T-cell (primary cell): ENCODE data around the gene CASK. TPM values are rescaled to one million over a fixed set of nuclear protein-coding genes. Genes with fewer than 3 reads are reported as not detected.

Experiments
- ATAC-seq, 4 experiments: fragments of 200-7000 bp in 3 of 4; fragments of 150-1000 bp in 1 of 4; cut with Tn5 transposase; replicated peaks in 1 of 4; 1 replicate in 3 of 4; 2 replicates in 1 of 4; pipeline ENCODE4 v1.10.0; 2021; ENCODE audit warnings: moderate library complexity in 3 of 4, mild to moderate bottlenecking in 2 of 4, moderate number of reproducible peaks in 1 of 4
- CTCF ChIA-PET, 2 donors: fragments of 300-600 bp; sonication (Branson Sonifier 250); formaldehyde crosslinking; loops; one replicate each; lab custom pipeline; 2022; ENCODE audit warnings: antibody characterized with exemption in 2 of 2; lab: Charles Lee
- POLR2A ChIA-PET, 2 donors: fragments of 300-600 bp; sonication (Branson Sonifier 250); formaldehyde crosslinking; loops; one replicate each; lab custom pipeline; 2022; ENCODE audit warnings: antibody characterized with exemption in 2 of 2; lab: Charles Lee
- DNase-seq, 35 experiments: peaks; one replicate each; pipeline versions ENCODE4 v3.0.0 to v3.0.0-alpha.2; 2013 to 2023
- H3K27ac ChIP-seq: one replicate; pipeline ENCODE4 v1.5.1; 2013; ENCODE audit warnings: low read length
- H3K27me3 ChIP-seq, 2 experiments: replicated peaks in 1 of 2; 1 replicate in 1 of 2; 2 replicates in 1 of 2; pipeline versions ENCODE4 v1.6.1 to v1.7.0; 2013; ENCODE audit warnings: low read length in 1 of 2, mixed read lengths in 1 of 2; ENCODE audit not compliant: control insufficient read depth in 2 of 2, insufficient read depth in 2 of 2; ENCODE audit errors: extremely low read depth in 1 of 2
- H3K36me3 ChIP-seq, 2 donors: 1 replicate in 1 of 2; 2 replicates in 1 of 2; pipeline versions ENCODE4 v1.6.1 to v1.7.0; 2013; ENCODE audit warnings: low read length in 1 of 2; ENCODE audit not compliant: control insufficient read depth in 2 of 2, insufficient read depth in 1 of 2; ENCODE audit errors: extremely low read depth in 1 of 2
- H3K4me1 ChIP-seq, 2 experiments: 1 replicate in 1 of 2; 2 replicates in 1 of 2; pipeline versions ENCODE4 v1.6.1 to v1.7.0; 2013; ENCODE audit warnings: low read length in 2 of 2, mixed read lengths in 1 of 2; ENCODE audit not compliant: insufficient read depth in 2 of 2, control insufficient read depth in 1 of 2; ENCODE audit errors: extremely low read depth in 1 of 2
- H3K4me3 ChIP-seq, 2 donors: 1 replicate in 1 of 2; 2 replicates in 1 of 2; pipeline versions ENCODE4 v1.5.1 to v1.7.0; 2013; ENCODE audit warnings: mild to moderate bottlenecking in 2 of 2, low read length in 1 of 2, moderate library complexity in 1 of 2; ENCODE audit not compliant: control insufficient read depth in 1 of 2; ENCODE audit errors: extremely low read depth in 1 of 2
- H3K9me3 ChIP-seq: 2 replicates; pipeline ENCODE4 v1.7.0; 2013
- H3K27ac Mint-ChIP-seq, 2 donors: one replicate each; pipeline ENCODE4 v1.8.0; 2020 to 2021; ENCODE audit warnings: mild to moderate bottlenecking in 2 of 2, mixed read lengths in 2 of 2
- H3K27me3 Mint-ChIP-seq, 2 donors: one replicate each; pipeline ENCODE4 v1.8.0; 2021 to 2022; ENCODE audit warnings: mixed read lengths in 2 of 2
- H3K36me3 Mint-ChIP-seq: one replicate; pipeline ENCODE4 v1.8.0; 2021; ENCODE audit warnings: mixed read lengths
- H3K4me1 Mint-ChIP-seq, 3 donors: one replicate each; pipeline ENCODE4 v1.8.0; 2020 to 2022; ENCODE audit warnings: mixed read lengths in 3 of 3, mild to moderate bottlenecking in 1 of 3
- H3K4me3 Mint-ChIP-seq, 3 donors: one replicate each; pipeline ENCODE4 v1.8.0; 2020 to 2022; ENCODE audit warnings: mild to moderate bottlenecking in 3 of 3, mixed read lengths in 3 of 3, moderate library complexity in 3 of 3
- H3K9me3 Mint-ChIP-seq, 3 donors: one replicate each; pipeline ENCODE4 v1.8.0; 2020 to 2022; ENCODE audit warnings: mixed read lengths in 3 of 3
- WGBS: methylation state at CpG from one replicate; pipeline ENCODE4 v1.1.5; 2013; ENCODE audit warnings: missing lambda C conversion rate; ENCODE audit not compliant: insufficient coverage; 5-methylcytosine and 5-hydroxymethylcytosine counted together
- total RNA-seq, 35 experiments: library from RNA in 6 of 35; stranded (reverse) in 6 of 35; fragments of 120-200 nt in 1 of 35; gene quantifications; one replicate each; pipeline versions ENCODE4 v1.2.1 to v1.2.4 and lab custom pipeline; 2013 to 2026

CASK gene
- total RNA-seq, 5 donors from 2014 or later (not counting 1 experiment from before 2014, with no cell fraction given): 52.6 to 81.6 (median 67.5) TPM

GRCh38 chrX:41737065-41737464 lies 186.3 kb downstream of the CASK start:
- POLR2A ChIA-PET: interaction anchor here in 1 of 2 donors (0.9 kb wide), 1 partner anchor 156 kb away, joined by 4 read pairs; no protein-coding TSS in a partner anchor

GRCh38 chrX:41734530-41734929 lies 188.8 kb downstream of the CASK start:
- Histone ChIP-seq H3K9me3 (no peaks in the 10 kb centered on the region), H3K4me1 (peaks cover 6 to 10% of the 10 kb centered on the region in 2 experiments), H3K27me3 (no peaks in the 10 kb centered on the region), H3K27ac (no peak overlapping the region), H3K4me3 (no peak overlapping the region), H3K36me3 (no peaks in the 10 kb centered on the region)
- CTCF ChIA-PET: no interaction called here
- POLR2A ChIA-PET: no interaction called here
- Mint-ChIP-seq H3K4me3 (no peak overlapping the region), H3K27me3 (peaks cover 0 to 8% of the 10 kb centered on the region in 2 donors), H3K27ac (peak overlapping the region; percentile 9 to 74), H3K9me3 (no peaks in the 10 kb centered on the region), H3K36me3 (peaks cover 5% of the 10 kb centered on the region), H3K4me1 (peaks cover 5 to 26% (median 12%) of the 10 kb centered on the region in 3 donors)
- ATAC-seq: peak in 1 of 4 experiments; percentile 32
- WGBS: no CpG with 5 or more reads among the region's 1 CpG
- peak in 1 of 35 experiments; percentile 29 for DNase-seq

More at GRCh38 chrX:41737065-41737464, 186.3 kb downstream of the CASK start:
- Histone ChIP-seq H3K36me3 (no peaks in the 10 kb centered on the region), H3K9me3 (no peaks in the 10 kb centered on the region), H3K27ac (no peak overlapping the region), H3K4me3 (no peak overlapping the region), H3K27me3 (no peaks in the 10 kb centered on the region), H3K4me1 (peaks cover 6 to 10% of the 10 kb centered on the region in 2 experiments)
- Mint-ChIP-seq H3K9me3 (no peaks in the 10 kb centered on the region), H3K27me3 (peaks cover 0 to 8% of the 10 kb centered on the region in 2 donors), H3K4me1 (peaks cover 5 to 31% (median 10%) of the 10 kb centered on the region in 3 donors), H3K36me3 (peaks cover 6% of the 10 kb centered on the region), H3K27ac (peak overlapping the region in 1 of 2 donors; percentile 51), H3K4me3 (no peak overlapping the region)
- CTCF ChIA-PET: no interaction called here
- peak in 2 of 4 experiments; percentile 54 to 70 for ATAC-seq
- DNase-seq: peak in 28 of 35 experiments; percentile 1 to 50 (median 12)
- WGBS: no CpG with 5 or more reads among the region's 7 CpGs

GRCh38 chrX:41733939-41734338 lies 189.4 kb downstream of the CASK start:
- no CpG with 5 or more reads among the region's 1 CpG for WGBS
- ATAC-seq (peak in 1 of 4 experiments; percentile 28), DNase-seq (peak in 2 of 35 experiments; percentile 1 to 5)
- H3K4me1 Mint-ChIP-seq: peaks cover 5 to 26% (median 12%) of the 10 kb centered on the region in 3 donors
- H3K9me3 Mint-ChIP-seq: no peaks in the 10 kb centered on the region
- H3K36me3 ChIP-seq: no peaks in the 10 kb centered on the region
- no peaks in the 10 kb centered on the region for H3K27me3 ChIP-seq
- peaks cover 6 to 10% of the 10 kb centered on the region in 2 experiments for H3K4me1 ChIP-seq
- H3K9me3 ChIP-seq: no peaks in the 10 kb centered on the region
- H3K27ac ChIP-seq: no peak overlapping the region
- H3K4me3 ChIP-seq: no peak overlapping the region
- ChIA-PET CTCF (no interaction called here), POLR2A (no interaction called here)
- H3K27me3 Mint-ChIP-seq: peaks cover 0 to 8% of the 10 kb centered on the region in 2 donors
- H3K4me3 Mint-ChIP-seq: no peak overlapping the region
- peak overlapping the region; percentile 9 to 74 for H3K27ac Mint-ChIP-seq
- peaks cover 5% of the 10 kb centered on the region for H3K36me3 Mint-ChIP-seq

- peaks cover 0 to 8% of the 10 kb centered on the region in 2 donors for H3K27me3 Mint-ChIP-seq
- Histone ChIP-seq H3K27ac (no peak overlapping the region), H3K4me3 (no peak overlapping the region), H3K9me3 (no peaks in the 10 kb centered on the region), H3K27me3 (no peaks in the 10 kb centered on the region), H3K4me1 (peaks cover 6 to 8% of the 10 kb centered on the region in 2 experiments), H3K36me3 (no peaks in the 10 kb centered on the region)
- CTCF ChIA-PET: no interaction called here
- whole genome bisulfite sequencing: no CpG with 5 or more reads among the region's 2 CpGs
- no peaks in the 10 kb centered on the region for H3K9me3 Mint-ChIP-seq
- no peak for ATAC-seq
- no peak overlapping the region for H3K4me3 Mint-ChIP-seq
- peaks cover 5 to 23% (median 10%) of the 10 kb centered on the region in 3 donors for H3K4me1 Mint-ChIP-seq
- POLR2A ChIA-PET: no interaction called here
- H3K36me3 Mint-ChIP-seq: peaks cover 11% of the 10 kb centered on the region
- DNase-seq: no peak
- no peak overlapping the region for H3K27ac Mint-ChIP-seq
These were observed 191.1 kb downstream of the CASK start for GRCh38 chrX:41732260-41732659.

- peaks cover 0 to 17% (median 7%) of the 10 kb centered on the region in 3 donors for H3K4me1 Mint-ChIP-seq
- ChIA-PET POLR2A (no interaction called here), CTCF (no interaction called here)
- no peak overlapping the region for H3K4me3 Mint-ChIP-seq
- no peak for ATAC-seq
- H3K36me3 ChIP-seq: no peaks in the 10 kb centered on the region
- peaks cover 2 to 6% of the 10 kb centered on the region in 2 experiments for H3K4me1 ChIP-seq
- no peak overlapping the region for H3K27ac Mint-ChIP-seq
- DNase-seq: no peak
- no peaks in the 10 kb centered on the region for H3K9me3 Mint-ChIP-seq
- H3K9me3 ChIP-seq: no peaks in the 10 kb centered on the region
- no CpG with 5 or more reads among the region's 2 CpGs for WGBS
- no peaks in the 10 kb centered on the region for H3K27me3 ChIP-seq
- no peak overlapping the region for H3K4me3 ChIP-seq
- no peak overlapping the region for H3K27ac ChIP-seq
- peaks cover 10% of the 10 kb centered on the region for H3K36me3 Mint-ChIP-seq
- H3K27me3 Mint-ChIP-seq: no peaks in the 10 kb centered on the region
These were observed 193.3 kb downstream of the CASK start for GRCh38 chrX:41730081-41730480.

- Mint-ChIP-seq H3K27ac (no peak overlapping the region), H3K4me1 (peaks cover 0 to 21% (median 13%) of the 10 kb centered on the region in 3 donors), H3K27me3 (no peaks in the 10 kb centered on the region), H3K9me3 (no peaks in the 10 kb centered on the region), H3K4me3 (no peak overlapping the region), H3K36me3 (peaks cover 10% of the 10 kb centered on the region)
- ChIA-PET CTCF (no interaction called here), POLR2A (no interaction called here)
- Histone ChIP-seq H3K36me3 (no peaks in the 10 kb centered on the region), H3K4me1 (peaks cover 2% of the 10 kb centered on the region in 2 experiments), H3K27ac (no peak overlapping the region), H3K27me3 (no peaks in the 10 kb centered on the region), H3K4me3 (no peak overlapping the region), H3K9me3 (no peaks in the 10 kb centered on the region)
- no peak for DNase-seq
- no CpG with 5 or more reads among the region's 3 CpGs for WGBS
- no peak for ATAC-seq
These were observed 195.2 kb downstream of the CASK start for GRCh38 chrX:41728125-41728524.
